Lower lobe of right lung (tissue), 2 donors: ENCODE results near the gene CISH. TPM values are rescaled to one million over a fixed set of nuclear protein-coding genes. Genes with fewer than 3 reads are reported as not detected.

Experiments used
- ATAC-seq, 2 donors: fragments of 200-7000 bp; cut with Tn5 transposase; one replicate each; pipeline ENCODE4 v1.9.1; 2020 to 2022; ENCODE audit warnings: mild to moderate bottlenecking in 2 of 2, moderate library complexity in 2 of 2
- DNase-seq: peaks from one replicate; pipeline ENCODE4 v3.0.0-alpha.2; 2020
- H3K27ac ChIP-seq: fragments of 200-600 bp; one replicate; pipeline ENCODE4 v1.8.0; 2022
- H3K27me3 ChIP-seq: fragments of 200-600 bp; one replicate; pipeline ENCODE4 v1.8.0; 2022; ENCODE audit warnings: low read depth
- H3K36me3 ChIP-seq: fragments of 200-600 bp; one replicate; pipeline ENCODE4 v1.8.0; 2022; ENCODE audit warnings: mild to moderate bottlenecking
- H3K4me1 ChIP-seq: fragments of 200-600 bp; one replicate; pipeline ENCODE4 v1.8.0; 2022
- H3K4me3 ChIP-seq: fragments of 200-600 bp; one replicate; pipeline ENCODE4 v1.8.0; 2022; ENCODE audit warnings: mild to moderate bottlenecking
- H3K9me3 ChIP-seq: fragments of 200-600 bp; one replicate; pipeline ENCODE4 v1.8.0; 2022
- intact Hi-C: fragments of 100-400 bp; cut with DNase I; formaldehyde crosslinking; loops from one replicate; pipeline ENCODE4 v1.11.0; 2022
- total RNA-seq: library from RNA; stranded (reverse); fragmentation: NEBNext Ultra II Directional; extraction: Animal tissue kit (Norgen Biotek cat#: 25700); gene quantifications from one replicate; pipeline ENCODE4 v1.2.1, GENCODE V29; 2021
- TF ChIP-seq, protein P1 (sequence below): fragments of 200-600 bp; IDR thresholded peaks from one replicate; pipeline ENCODE4 v1.8.0; 2022; ENCODE audit warnings: antibody characterized with exemption, mild to moderate bottlenecking
- donor health status: DM: no; HTN: yes; CAD: no; lungs with severe emphysema.

Gene CISH
- total RNA-seq, 1 donor from 2014 or later = 48.8 TPM

DNA sequence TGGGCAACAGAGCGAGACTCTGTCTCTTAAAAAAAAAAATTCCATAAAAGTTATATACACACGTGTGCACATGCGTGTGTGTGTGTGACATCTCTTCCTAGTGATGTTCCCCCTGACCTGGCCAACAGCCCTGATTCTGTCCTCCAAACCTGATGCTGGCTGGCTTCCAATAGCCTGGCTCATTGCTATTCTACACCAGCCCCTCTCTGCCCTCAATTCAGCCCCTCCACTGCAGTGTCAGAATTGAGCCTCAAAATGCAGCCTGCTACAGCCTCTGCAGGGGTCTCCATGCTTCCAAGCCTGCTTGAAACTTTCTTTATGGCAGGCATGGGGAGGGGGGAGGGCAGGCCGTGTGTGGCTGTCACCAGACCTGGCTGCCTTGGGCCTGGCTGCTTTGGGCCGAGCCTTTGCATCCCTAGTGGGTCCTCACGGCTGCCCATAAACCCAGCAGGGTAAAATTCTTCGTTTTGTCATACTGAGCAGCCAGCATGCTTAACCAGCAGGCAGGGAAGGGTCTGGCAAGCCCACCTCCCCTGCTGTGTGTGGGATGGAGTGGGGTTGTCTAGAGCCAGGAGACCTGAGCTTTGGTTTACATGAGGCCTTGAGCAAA lies 40.5 kb upstream of the CISH start:
- DNase-seq (no peak), ATAC-seq (no peak)
- no peaks in the 10 kb centered on the region for H3K4me1 ChIP-seq
- TF ChIP-seq, protein P1, sequence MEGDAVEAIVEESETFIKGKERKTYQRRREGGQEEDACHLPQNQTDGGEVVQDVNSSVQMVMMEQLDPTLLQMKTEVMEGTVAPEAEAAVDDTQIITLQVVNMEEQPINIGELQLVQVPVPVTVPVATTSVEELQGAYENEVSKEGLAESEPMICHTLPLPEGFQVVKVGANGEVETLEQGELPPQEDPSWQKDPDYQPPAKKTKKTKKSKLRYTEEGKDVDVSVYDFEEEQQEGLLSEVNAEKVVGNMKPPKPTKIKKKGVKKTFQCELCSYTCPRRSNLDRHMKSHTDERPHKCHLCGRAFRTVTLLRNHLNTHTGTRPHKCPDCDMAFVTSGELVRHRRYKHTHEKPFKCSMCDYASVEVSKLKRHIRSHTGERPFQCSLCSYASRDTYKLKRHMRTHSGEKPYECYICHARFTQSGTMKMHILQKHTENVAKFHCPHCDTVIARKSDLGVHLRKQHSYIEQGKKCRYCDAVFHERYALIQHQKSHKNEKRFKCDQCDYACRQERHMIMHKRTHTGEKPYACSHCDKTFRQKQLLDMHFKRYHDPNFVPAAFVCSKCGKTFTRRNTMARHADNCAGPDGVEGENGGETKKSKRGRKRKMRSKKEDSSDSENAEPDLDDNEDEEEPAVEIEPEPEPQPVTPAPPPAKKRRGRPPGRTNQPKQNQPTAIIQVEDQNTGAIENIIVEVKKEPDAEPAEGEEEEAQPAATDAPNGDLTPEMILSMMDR = no peak
- H3K36me3 ChIP-seq = peaks cover 24% of the 10 kb centered on the region
- H3K4me3 ChIP-seq = no peak overlapping the region
- no peaks in the 10 kb centered on the region for H3K9me3 ChIP-seq
- H3K27me3 ChIP-seq = no peaks in the 10 kb centered on the region
- intact Hi-C loops = no loop called here
- no peak overlapping the region for H3K27ac ChIP-seq

GRCh38 chr3:50651445-50651844 lies 39.9 kb upstream of the CISH start:
- no peaks in the 10 kb centered on the region for H3K4me1 ChIP-seq
- DNase-seq (no peak), ATAC-seq (no peak)
- H3K4me3 ChIP-seq = no peak overlapping the region
- no peak overlapping the region for H3K27ac ChIP-seq
- no peaks in the 10 kb centered on the region for H3K9me3 ChIP-seq
- TF ChIP-seq, protein P1 = no peak
- intact Hi-C loops = no loop called here
- H3K27me3 ChIP-seq = no peaks in the 10 kb centered on the region
- peaks cover 30% of the 10 kb centered on the region for H3K36me3 ChIP-seq

GRCh38 chr3:50650018-50650417 lies 38.4 kb upstream of the CISH start:
- H3K4me3 ChIP-seq = no peak overlapping the region
- no peak for ATAC-seq
- intact Hi-C loops = no loop called here
- no peaks in the 10 kb centered on the region for H3K4me1 ChIP-seq
- TF ChIP-seq, protein P1 = no peak
- H3K36me3 ChIP-seq = peaks cover 44% of the 10 kb centered on the region
- no peak overlapping the region for H3K27ac ChIP-seq
- no peaks in the 10 kb centered on the region for H3K9me3 ChIP-seq
- no peaks in the 10 kb centered on the region for H3K27me3 ChIP-seq
- no peak for DNase-seq

GRCh38 chr3:50649451-50649931 lies 37.9 kb upstream of the CISH start:
- intact Hi-C loops = no loop called here
- ATAC-seq (no peak), DNase-seq (no peak)
- TF ChIP-seq, protein P1 = no peak
- Histone ChIP-seq H3K9me3 (no peaks in the 10 kb centered on the region), H3K36me3 (peaks cover 49% of the 10 kb centered on the region), H3K4me3 (no peak overlapping the region), H3K27ac (no peak overlapping the region), H3K27me3 (no peaks in the 10 kb centered on the region), H3K4me1 (no peaks in the 10 kb centered on the region)

GRCh38 chr3:50648944-50649343 lies 37.4 kb upstream of the CISH start:
- Histone ChIP-seq H3K4me3 (no peak overlapping the region), H3K27ac (no peak overlapping the region), H3K27me3 (no peaks in the 10 kb centered on the region), H3K36me3 (peaks cover 55% of the 10 kb centered on the region), H3K4me1 (no peaks in the 10 kb centered on the region), H3K9me3 (no peaks in the 10 kb centered on the region)
- intact Hi-C loops = no loop called here
- TF ChIP-seq, protein P1 = no peak
- DNase-seq = no peak
- no peak for ATAC-seq
